ENCODE measurements around the gene CDH3.

The CDH3 gene

GRCh38 chr16:68728523-68728922, 83.4 kb downstream of the CDH3 start:
- Histone ChIP-seq H3K36me3 (ENCODE audit: insufficient read depth, low read length) (no peaks in the 10 kb centered on the region), H4K20me1 (ENCODE audit: insufficient read depth, low read length, poor library complexity, severe bottlenecking) (no peaks in the 10 kb centered on the region)

GRCh38 chr16:68731637-68732036, 86.5 kb downstream of the CDH3 start:
- no peaks in the 10 kb centered on the region for H4K20me1 ChIP-seq (ENCODE audit: insufficient read depth, low read length, poor library complexity, severe bottlenecking)
- H2AFZ ChIP-seq (ENCODE audit: low read length) = no peak overlapping the region
- H3K4me1 ChIP-seq (ENCODE audit: insufficient read depth, low read length, poor library complexity, severe bottlenecking) = no peaks in the 10 kb centered on the region
- no peaks in the 10 kb centered on the region for H3F3A ChIP-seq (ENCODE audit: low read depth)
- H3K4me2 ChIP-seq (ENCODE audit: low read depth, low read length, poor library complexity, severe bottlenecking) = no peak overlapping the region
- no peaks in the 10 kb centered on the region for H3K9me2 ChIP-seq (replicated peaks; ENCODE audit: low read depth, low read length)
- H3K9me3 ChIP-seq (ENCODE audit: insufficient read depth, low read depth, low read length) = no peaks in the 10 kb centered on the region
- H3K4me3 ChIP-seq (ENCODE audit: low read length, poor library complexity, severe bottlenecking) = no peak overlapping the region
- no peaks in the 10 kb centered on the region for H3K79me2 ChIP-seq (ENCODE audit: insufficient read depth, low read length)
- no peaks in the 10 kb centered on the region for H3K27me3 ChIP-seq (ENCODE audit: insufficient read depth, low read length, poor library complexity, severe bottlenecking)
- no peak overlapping the region for H3K9ac ChIP-seq (ENCODE audit: low read depth, low read length, poor library complexity, severe bottlenecking)
- TF ChIP-seq EZH2phosphoT487 (IDR thresholded peaks at IDR 0.05; ENCODE audit: borderline replicate concordance) (no peak), CTCF (conservative IDR thresholded peaks at IDR 0.05; ENCODE audit: low read length) (no peak)
- H3K36me3 ChIP-seq (ENCODE audit: insufficient read depth, low read length) = no peaks in the 10 kb centered on the region

More at GRCh38 chr16:68728523-68728922, 83.4 kb downstream of the CDH3 start:
- H2AFZ ChIP-seq (ENCODE audit: low read length) = no peak overlapping the region
- H3K9me3 ChIP-seq (ENCODE audit: insufficient read depth, low read depth, low read length) = no peaks in the 10 kb centered on the region
- TF ChIP-seq CTCF (conservative IDR thresholded peaks at IDR 0.05; ENCODE audit: low read length) (no peak), EZH2phosphoT487 (IDR thresholded peaks at IDR 0.05; ENCODE audit: borderline replicate concordance) (no peak)
- H3K4me3 ChIP-seq (ENCODE audit: low read length, poor library complexity, severe bottlenecking) = no peak overlapping the region
- no peaks in the 10 kb centered on the region for H3K79me2 ChIP-seq (ENCODE audit: insufficient read depth, low read length)
- no peaks in the 10 kb centered on the region for H3K4me1 ChIP-seq (ENCODE audit: insufficient read depth, low read length, poor library complexity, severe bottlenecking)
- no peak overlapping the region for H3K4me2 ChIP-seq (ENCODE audit: low read depth, low read length, poor library complexity, severe bottlenecking)
- no peaks in the 10 kb centered on the region for H3K9me2 ChIP-seq (replicated peaks; ENCODE audit: low read depth, low read length)
- H3F3A ChIP-seq (ENCODE audit: low read depth) = no peaks in the 10 kb centered on the region
- H3K27me3 ChIP-seq (ENCODE audit: insufficient read depth, low read length, poor library complexity, severe bottlenecking) = no peaks in the 10 kb centered on the region
- no peak overlapping the region for H3K9ac ChIP-seq (ENCODE audit: low read depth, low read length, poor library complexity, severe bottlenecking)

GRCh38 chr16:68732042-68732680, 87.1 kb downstream of the CDH3 start:
- H3K9me2 ChIP-seq (replicated peaks; ENCODE audit: low read depth, low read length) = no peaks in the 10 kb centered on the region
- H3K79me2 ChIP-seq (ENCODE audit: insufficient read depth, low read length) = no peaks in the 10 kb centered on the region
- no peaks in the 10 kb centered on the region for H3F3A ChIP-seq (ENCODE audit: low read depth)
- H2AFZ ChIP-seq (ENCODE audit: low read length) = no peak overlapping the region
- no peaks in the 10 kb centered on the region for H3K36me3 ChIP-seq (ENCODE audit: insufficient read depth, low read length)
- no peak overlapping the region for H3K9ac ChIP-seq (ENCODE audit: low read depth, low read length, poor library complexity, severe bottlenecking)
- H3K27me3 ChIP-seq (ENCODE audit: insufficient read depth, low read length, poor library complexity, severe bottlenecking) = no peaks in the 10 kb centered on the region
- no peak overlapping the region for H3K4me3 ChIP-seq (ENCODE audit: low read length, poor library complexity, severe bottlenecking)
- H3K9me3 ChIP-seq (ENCODE audit: insufficient read depth, low read depth, low read length) = no peaks in the 10 kb centered on the region
- no peaks in the 10 kb centered on the region for H3K4me1 ChIP-seq (ENCODE audit: insufficient read depth, low read length, poor library complexity, severe bottlenecking)
- TF ChIP-seq CTCF (conservative IDR thresholded peaks at IDR 0.05; ENCODE audit: low read length) (no peak), EZH2phosphoT487 (IDR thresholded peaks at IDR 0.05; ENCODE audit: borderline replicate concordance) (no peak)
- H4K20me1 ChIP-seq (ENCODE audit: insufficient read depth, low read length, poor library complexity, severe bottlenecking) = no peaks in the 10 kb centered on the region
- H3K4me2 ChIP-seq (ENCODE audit: low read depth, low read length, poor library complexity, severe bottlenecking) = no peak overlapping the region

Data from Loucy (cell line).